Stimulated activated CD4-positive, alpha-beta T cell treated with anti-CD3 and anti-CD28 coated beads, Interleukin-2, amount 100 ng/mL, for 48 hours (primary cell): ENCODE measurements around the gene CEBPG.

Experiments
- DNase-seq, 2 donors: peaks; one replicate each; pipeline ENCODE4 v3.0.0-alpha.2; 2020

The CEBPG gene

DNA sequence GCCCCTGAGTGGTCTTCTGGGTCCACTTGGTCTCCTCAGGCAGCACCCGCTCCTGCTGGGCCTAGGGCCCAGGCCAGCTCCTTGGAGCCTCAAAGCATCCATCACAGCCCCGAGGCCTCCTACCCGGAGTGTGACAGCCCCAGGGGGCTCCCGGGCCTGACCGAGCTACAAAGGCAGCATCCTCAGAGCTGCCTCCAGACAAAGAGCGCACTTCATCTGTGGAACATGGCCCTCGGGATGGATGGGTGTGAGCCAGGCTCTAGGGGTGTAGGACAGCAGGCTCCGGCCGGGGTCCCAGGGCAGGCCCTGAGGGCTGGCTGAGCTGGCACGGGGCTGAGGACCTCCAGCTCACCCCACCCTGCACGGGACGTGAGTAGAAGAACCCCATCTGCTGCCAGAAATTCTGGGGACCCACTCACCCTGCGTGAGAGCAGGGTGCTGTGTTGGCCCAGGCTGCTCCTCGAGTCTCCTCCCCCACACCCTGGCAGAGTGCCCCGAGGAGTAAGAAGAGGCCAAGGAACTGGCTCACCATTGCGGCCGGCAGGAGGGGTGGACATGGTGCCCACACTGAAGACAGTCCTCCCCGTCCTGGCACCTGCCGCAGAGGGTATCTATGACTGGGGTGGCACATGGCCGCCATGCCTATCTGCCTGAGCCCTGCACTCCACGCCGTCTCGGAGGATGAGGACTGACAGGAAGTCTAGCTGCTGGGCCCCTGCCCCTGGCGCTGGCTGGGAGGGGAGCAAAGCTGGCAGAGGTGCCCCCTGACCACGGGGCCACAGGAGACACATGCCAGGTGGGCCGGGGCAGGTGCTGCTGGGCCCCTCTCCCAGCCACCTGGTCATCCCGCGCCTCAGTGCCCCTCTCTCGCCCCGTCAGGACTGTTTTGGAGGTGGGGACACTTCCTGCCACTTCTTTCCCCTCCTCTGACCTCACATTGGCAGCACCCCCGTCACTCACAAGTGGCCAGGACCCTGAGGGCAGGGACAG is 22.3 kb downstream of the CEBPG start:
- DNase-seq = no peak

DNA sequence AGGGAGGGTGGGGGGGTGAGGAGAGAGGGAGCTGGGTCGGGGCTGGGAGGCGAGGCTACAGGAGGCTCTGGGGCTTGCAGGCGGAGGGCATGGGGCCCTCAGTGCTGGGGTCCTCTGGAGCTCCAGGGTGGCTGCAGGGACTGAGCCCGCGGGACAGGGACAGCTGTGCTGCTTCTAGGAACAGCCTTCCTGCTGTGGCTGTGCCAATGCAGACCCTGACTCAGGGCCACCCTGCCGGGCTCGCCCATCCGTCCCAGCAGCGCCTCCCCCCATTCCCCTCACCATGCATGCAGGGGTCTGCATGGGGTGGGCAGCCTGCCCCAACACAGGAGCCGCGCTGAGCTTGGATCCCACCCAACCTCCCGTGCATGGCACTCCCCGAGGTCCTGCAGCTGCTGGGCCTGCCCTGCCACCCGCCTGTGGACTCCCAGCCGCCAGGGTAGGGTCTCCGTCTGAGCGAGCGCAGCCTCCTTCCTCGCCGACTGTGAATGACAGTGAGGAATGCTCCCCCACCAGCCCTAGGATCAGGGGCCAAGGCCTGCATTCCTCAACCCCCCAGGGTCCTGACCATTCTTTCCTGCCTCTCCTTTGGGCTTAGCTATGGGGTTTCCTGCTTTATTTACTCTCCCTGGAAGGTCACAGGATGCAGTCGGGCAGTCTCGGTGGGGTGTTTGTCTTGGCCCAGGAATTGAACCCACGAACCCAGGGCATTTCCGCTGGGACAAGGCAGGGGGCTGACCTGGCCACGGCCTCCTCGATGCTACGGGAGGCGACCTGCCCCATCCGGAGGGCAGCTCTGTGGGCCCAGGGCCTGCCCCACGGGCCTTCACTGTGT is 23.4 kb downstream of the CEBPG start:
- DNase-seq = no peak

DNA sequence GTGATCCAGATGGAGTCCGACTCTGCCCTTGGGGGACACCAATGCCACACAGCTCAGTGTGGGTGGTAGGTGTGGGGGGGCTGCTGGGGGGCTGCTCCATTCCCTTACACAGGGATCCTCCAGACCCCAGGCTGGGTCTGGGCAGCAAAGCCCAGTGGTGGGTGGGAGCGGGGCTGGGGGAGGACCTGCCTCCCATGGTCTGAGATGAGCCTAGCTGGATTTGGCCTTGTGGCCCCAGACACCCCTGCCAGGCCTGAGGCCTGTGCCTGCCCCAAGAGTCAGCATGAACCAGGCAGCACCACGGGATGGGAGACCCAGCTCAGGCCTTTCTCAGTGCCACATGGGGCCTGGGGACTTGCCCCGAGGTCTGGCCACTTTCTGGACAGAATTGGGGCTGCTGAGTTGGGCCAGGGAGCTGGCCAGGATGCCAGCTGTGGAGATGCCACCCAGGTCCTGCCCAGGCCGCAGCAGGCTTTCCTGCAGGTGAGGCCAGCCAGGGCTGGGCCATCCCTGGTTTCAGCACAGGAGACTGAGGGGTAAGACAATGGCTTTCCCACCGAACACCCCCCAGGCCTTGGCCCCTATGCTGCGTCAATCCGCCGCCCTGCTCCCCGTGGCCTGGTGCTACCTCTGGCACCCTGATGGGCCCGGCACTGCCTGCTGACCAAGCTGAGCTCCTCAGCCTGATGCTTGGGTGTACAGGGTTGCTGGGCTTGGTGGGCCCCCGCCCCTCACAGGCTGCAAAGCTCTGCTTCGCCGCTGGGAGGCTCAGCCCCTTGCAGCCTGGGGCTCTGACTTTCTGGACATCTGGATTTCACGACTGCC is 24.2 kb downstream of the CEBPG start:
- no peak for DNase-seq

DNA sequence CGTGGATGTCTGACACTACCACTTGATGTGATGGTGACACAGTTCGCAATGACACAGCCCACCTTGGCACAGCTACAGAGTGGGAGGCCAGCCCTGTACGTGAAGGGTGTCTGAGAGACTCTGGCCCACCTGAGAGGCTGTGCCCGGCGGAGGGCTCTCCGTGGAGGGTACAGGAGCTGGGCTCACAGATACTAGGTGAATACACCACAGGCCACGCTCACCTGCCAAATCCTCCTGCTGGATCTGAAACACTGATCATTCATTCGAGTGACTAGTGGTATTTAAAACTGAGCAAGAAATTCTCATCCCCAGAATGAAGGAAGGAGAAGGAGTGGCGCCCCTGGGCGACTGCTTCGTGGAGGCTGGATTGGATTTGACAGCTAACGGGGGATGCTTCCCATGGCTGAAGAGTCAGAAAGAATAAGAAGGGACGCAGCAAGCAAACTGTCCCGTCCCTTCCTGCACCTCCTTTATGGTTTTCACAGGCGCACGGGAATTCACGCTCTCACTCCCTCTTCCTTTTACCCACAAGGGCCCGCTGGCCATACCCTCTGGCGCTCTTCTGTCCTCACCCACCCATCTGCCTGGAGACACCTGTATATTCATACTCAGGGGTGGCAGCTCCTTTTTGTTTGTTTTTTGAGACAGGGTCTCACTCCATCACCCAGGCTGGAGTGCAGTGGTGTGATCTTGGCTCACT is 25.0 kb downstream of the CEBPG start:
- DNase-seq = no peak

DNA sequence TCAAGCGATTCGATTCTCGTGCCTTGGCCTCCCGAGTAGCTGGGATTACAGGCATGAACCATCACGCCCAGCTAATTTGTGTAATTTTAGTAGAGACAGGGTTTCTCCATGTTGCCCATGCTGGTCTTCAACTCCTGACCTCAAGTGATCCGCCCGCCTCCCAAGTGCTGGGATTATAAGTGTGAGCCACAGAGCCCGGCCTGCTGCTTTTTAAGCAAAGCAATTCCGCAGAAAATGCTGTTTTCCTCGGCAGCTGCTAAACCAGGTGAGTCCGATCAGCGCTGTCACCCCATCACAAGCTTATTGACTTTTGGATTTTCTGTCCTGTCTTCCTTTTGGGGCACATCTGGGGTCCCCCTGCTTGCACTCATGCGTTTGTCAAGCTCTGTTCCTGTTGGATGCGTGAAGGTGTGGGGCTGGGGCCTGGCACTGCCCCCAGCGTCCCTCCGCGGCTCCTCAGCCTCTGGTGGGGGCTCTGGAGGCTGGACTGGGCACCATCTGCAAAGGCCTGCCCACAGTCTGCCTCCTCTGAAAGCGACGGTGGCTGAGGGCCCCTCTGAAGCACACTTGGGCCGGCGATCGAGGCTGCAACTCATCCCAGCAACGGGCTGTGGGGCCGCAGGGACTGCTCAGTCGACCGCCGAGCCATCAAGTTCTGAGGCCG is 25.7 kb downstream of the CEBPG start:
- no peak for DNase-seq

DNA sequence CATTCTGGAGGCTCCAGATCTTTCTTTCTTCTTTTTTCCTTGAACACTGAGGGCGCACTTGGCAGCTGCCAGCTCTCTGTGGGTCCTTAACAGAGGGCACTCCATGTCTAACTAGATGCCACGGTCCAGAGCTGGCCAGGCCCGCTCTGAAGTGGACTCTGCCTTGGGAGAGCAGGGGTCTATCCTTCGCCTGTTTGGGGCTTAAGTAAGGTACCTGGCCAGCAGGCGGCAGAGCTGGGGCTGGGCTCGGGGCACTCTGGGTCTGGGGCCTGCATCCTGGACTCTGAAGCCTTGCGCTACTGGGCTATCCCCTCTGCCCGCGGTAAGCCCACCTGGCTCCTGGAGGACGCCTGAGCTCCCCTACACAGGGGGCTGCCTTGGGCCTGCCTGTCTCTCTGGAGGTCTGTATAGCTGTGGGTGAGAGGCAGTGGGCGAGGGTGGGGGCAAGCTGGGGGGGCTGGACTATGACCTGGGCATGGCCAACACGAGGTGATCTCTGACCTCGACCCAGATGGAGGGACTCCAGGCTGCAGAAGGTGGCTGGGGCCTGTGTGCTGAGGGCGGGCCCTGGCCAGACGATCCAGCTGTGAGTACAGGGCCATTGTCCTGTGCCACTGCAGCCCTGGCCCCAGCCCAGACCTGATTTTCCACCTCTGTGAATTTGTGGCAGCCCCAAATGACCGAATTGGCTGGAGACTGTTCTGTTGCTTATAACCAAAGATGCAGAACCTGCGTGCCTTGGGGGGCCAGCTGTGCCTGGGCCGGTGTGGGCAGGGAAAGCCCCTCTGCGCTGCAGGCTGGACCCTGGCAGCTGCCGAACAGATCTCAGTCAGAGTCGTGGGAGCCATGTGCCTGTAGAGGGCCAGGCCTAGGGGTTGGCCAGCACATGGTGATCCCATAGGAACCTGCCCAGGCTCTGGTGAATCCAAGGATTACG is 26.5 kb downstream of the CEBPG start:
- no peak for DNase-seq

DNA sequence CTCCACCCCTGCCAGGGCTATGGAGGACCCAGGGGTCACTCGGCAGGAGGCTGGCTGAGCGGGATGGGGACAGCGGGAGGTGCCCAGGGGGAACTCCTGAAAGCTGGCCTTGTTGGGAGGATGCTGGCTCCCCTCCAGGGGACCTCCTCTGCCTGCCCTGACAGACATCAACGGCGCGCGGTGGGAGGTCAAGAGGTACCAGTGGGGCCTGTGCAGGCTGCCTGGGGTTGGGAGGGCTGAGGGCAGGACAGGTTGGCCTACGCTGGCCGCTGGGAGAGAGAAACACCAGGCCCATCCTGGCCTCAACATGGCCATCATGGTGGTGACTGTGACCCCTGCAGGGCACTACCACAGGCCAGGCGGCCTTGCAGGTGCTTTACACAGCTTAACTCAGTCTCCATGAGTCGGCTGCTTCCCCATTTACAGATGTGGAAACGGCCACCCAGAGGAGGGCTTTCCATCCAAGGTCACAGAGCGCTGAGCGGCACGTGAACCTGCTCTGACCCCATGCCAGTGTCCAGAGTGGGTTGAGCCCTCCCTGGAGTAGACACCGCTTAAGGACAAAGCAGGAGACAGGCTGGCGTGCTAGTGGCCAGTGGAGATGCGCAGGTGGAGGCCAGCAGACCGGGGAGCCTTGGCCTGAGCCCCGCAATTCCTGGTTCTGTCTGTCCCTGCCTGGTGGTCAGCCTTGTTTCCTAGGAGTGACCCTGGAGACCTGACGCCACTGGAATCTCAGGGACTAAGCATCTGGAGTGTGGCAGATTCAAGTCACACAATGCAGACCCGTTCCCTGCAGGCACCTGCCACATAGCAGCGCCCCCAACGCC is 27.6 kb downstream of the CEBPG start:
- DNase-seq = no peak

DNA sequence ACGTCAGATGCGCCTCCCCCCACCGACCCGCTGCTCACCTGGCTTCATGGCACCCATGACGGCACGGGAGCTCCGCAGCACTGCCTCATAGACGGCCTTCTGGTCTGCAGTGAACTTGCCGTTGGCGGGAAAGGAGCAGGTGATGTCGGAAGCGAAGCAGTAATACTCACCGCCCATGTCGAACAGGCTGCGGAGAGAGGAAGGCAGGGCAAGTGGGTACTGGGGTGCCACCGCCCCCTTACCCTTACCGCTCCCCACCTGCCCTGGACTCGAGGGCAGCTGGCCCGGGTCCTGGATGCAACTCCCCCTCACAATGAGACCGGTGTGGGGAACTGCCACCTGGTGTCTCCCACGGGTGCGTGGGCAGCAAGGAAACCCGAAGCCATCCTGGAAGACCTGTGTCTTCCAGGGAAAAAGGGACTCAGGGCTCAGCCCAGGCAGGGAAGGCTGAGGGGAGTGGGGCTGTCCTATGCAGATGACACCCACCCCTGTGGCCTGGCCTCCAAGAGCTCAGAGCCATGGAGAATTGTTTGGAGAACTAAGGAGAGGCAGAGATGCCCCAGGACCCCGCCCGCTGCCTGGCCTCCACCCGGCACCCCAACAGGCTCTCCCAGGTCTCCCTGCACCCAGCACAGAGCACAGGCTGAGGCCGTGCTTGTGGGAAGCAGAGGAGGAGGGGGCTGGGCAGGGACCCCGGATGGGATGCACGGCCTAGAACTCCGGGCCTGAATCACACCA is 28.3 kb downstream of the CEBPG start:
- DNase-seq = no peak

DNA sequence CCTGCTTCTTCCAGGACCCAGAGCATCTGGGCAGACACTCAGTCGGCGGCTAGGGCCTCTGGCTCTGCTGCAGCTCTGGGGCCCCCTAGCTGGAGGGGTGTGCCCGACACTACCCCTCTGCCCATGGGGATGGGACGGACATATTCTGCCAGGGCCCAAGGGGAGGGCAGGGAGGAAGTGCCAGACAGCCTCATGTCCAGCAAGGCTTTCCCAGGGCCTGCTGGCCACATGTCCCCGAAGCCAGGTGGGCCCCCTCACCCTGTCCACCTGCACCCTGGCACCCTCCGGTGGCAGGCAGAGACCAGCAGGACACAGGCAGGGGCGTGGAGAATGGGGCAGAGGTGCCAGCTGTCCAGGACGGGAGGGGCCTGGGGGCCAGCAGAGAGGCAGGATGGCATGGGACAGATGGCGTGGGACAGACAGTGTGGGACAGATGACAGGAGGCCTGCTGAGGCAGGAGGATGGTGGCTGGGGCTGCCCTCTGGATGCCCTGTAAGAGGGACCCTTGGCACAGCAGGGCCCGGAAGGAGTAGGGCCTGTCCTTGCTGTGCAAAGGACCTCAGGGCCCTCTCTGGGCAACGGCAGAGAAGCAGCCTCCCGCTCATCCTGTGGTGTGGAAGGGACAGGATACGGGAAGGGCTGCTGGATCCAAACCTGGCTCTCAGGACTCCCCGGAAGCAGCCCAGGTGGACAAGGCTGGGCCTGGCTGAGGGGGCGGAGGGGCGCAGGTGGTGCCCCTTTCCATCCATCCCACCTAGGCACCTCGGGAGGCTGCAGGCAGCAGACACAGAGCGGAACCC is 29.1 kb downstream of the CEBPG start:
- DNase-seq = no peak

DNA sequence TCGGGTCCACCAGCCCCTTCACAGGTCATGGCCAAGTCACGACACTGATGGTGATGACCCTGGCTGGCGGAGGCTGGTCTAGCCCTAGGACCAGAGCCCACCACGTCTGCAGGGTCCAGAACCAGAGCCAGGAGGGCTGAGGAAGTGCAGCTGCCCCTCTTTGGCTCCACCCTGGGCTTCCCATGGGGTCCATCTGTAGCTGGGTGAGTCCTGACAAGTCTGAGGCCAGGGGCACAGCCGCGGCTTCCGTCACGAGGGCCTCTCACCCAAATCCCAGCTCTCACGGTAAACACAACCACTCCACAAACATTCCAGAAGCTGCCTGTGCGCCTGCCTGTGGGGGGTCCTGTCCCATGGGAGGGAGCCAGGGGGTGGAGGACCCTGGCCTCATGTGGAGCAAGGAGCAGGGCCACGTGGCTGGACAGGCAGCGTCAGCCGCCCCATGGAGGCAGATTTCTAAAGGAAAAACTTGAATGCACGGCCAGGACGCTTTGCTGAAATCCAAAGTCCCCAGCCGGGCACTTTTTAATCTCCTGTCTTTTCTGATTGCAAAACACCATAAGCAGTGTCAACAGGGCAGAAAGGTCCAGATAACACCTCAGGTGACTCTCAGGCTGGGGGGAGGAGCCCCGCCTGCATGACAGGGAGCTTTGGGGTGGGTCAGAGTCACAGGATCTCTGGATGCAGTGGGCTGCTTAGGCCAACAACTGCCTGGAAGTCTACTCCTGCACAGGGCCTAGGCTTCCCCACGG is 29.9 kb downstream of the CEBPG start:
- DNase-seq = no peak

DNA sequence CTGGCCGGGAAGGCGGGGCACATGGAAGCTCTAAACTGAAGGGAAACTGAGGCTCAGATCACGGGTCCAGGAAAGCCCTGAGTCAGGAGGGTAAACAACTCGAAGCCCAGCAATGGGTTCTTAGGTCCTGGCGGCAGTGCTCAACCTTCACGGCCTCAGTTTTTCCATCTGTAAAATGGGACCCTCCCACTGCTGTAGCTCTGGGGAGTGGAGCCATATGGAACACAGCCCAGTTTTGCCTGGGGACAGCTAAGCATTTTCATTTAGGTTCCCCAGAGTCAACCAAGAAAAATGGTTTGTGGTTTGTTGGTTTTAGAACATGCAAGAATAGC is 30.4 kb downstream of the CEBPG start:
- DNase-seq = no peak

DNA sequence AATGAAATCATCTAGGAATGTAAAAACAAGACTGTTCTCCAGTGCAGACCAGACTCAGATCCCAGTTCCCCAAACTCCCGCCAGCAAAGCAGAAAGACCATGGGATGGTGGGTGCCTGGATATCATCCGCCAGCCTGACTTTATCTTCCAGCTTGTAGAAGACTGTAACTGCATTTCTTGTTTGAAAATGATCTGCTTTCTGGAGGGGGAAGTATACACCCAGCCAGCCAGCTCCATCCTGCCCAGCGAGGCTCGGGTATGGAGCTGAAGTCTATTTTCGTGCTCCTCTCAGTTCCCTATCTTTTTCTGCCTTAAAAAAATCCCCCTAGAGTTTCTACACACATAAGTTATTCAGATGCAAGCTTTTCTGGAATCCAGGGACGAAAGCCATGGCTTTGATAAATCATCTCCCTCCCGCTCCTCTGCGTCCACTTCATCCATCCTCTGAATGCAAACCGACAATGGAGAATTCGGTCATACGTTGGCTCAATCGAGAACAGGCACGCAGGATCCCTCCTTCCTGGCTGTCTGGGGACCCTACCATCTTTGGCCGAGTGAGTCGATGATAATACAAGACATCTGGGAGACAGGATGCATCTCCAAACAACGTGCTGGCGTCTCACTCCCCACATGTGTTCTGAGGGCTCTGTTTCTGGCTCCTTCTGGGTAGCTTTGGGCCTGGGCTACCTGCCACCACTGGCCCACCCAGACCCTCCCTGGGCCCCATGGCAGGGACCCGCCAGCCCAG is 31.2 kb downstream of the CEBPG start:
- DNase-seq = no peak

DNA sequence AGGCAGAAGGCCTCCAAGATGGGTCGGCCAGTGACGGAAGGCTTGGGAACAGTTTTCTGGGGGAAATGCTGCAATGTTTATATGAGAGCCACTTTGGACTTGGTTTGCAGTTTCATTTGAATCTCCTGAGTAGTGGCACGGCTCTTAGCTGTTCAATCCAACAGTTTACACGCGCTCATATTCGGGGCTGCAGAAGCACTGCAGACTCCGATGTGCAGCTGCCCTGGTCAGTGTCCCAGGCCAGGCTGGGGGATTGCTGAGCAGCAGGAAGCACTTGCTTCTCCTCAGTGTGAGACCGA is 31.7 kb downstream of the CEBPG start:
- no peak for DNase-seq

DNA sequence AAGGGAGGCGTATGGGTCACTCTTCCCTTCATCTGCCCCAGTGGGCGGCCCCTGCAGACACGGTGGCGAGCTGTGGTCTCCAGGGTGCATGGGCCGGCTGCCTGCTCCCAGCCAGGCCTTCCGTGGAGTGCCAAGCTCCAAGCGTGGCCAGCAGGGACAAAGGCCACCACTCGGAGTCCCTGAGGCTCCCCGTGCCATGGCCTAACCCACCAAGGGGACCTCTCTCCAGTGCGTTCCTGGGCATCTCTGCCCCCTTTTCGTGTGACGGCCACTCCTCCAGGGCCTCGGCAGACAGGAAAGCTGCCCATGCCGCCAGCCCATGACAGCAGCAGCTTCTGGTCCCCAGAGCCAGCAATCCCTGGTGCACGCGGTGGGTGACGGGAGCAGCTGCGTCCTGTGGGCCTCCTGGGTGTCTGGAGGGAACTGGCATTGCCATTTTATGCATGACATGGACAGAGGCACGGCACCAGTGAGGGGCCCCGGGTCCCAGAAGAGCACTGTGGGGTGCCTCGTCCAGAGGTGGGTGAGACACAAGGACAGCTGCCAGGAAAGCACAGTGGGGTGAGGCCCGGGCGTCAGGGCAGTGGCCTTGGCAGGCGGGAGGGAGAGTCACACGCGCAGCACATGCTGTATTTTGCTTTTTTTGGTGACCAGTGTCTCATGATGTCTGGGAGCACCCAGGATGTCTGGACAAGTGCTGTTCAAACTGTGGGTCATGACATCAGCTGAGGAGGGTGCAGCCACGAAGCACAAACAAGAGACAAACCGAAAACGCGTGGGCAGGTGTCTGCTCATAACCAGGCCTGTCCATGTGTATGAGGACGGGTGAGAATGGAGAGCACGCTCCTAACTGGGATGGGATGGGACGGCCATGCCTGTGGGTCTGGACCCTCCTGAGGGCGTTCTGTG is 32.3 kb downstream of the CEBPG start:
- DNase-seq = no peak

DNA sequence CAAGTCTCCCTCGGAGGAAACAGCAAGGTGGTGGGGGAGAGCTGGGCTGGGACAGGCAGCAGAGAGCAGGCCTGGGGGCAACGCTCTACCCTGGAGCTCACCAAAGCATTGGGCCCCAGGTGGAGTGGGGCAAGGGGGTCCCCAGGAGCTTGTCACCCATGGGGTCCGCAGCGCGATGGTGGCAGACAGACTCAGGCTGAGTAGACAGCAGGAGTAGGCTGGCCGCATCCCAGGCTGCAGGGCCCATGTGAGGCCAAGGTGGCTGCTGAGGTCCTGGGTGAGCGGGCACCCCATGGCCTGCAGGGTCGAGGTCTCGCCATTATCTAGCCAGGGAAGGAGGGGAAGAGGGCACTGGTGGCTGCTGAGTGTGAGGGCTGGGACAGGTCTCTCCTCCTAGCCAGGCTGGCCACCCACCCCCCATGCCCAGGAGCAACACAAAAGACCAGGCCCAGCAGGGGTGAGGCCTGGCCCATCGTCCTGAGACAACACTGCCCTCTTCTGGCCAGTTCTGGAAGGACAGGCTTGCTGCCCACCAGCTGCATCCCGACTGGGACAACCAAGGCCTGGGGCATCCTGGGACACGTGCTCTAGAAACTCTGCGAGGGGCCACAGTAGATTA is 33.1 kb downstream of the CEBPG start:
- DNase-seq = peak; percentile 86
